ENCODE data around the gene GNAQ.

Gene GNAQ

GRCh38 chr9:78026416-78026815, 5.2 kb downstream of the GNAQ start:
- H3K4me3 ChIP-seq (ENCODE audit: low read depth, low read length), result no peak overlapping the region
- no peak for TF ChIP-seq CTCF (IDR thresholded peaks at IDR 0.05; ENCODE audit: low read depth, low read length)

GRCh38 chr9:78025186-78025585, 6.4 kb downstream of the GNAQ start:
- H3K4me3 ChIP-seq (ENCODE audit: low read depth, low read length), result no peak overlapping the region
- TF ChIP-seq CTCF (IDR thresholded peaks at IDR 0.05; ENCODE audit: low read depth, low read length), result no peak

GRCh38 chr9:78023003-78023741, 8.4 kb downstream of the GNAQ start:
- peak overlapping the region; percentile 23; the same call in 1 of the 2 replicates for H3K4me3 ChIP-seq (ENCODE audit: low read depth, low read length)
- TF ChIP-seq CTCF (IDR thresholded peaks at IDR 0.05; ENCODE audit: low read depth, low read length), result no peak

GRCh38 chr9:78021697-78022096, 9.9 kb downstream of the GNAQ start:
- TF ChIP-seq CTCF (IDR thresholded peaks at IDR 0.05; ENCODE audit: low read depth, low read length), result no peak
- H3K4me3 ChIP-seq (ENCODE audit: low read depth, low read length), result no peak overlapping the region

- no peak for TF ChIP-seq CTCF (IDR thresholded peaks at IDR 0.05; ENCODE audit: low read depth, low read length)
- no peak overlapping the region for H3K4me3 ChIP-seq (ENCODE audit: low read depth, low read length)
Observed at GRCh38 chr9:78017190-78017693, 14.4 kb downstream of the GNAQ start.

- H3K4me3 ChIP-seq (ENCODE audit: low read depth, low read length), result no peak overlapping the region
- TF ChIP-seq CTCF (IDR thresholded peaks at IDR 0.05; ENCODE audit: low read depth, low read length), result no peak
Observed at GRCh38 chr9:78015241-78015640, 16.4 kb downstream of the GNAQ start.

- no peak overlapping the region for H3K4me3 ChIP-seq (ENCODE audit: low read depth, low read length)
- no peak for TF ChIP-seq CTCF (IDR thresholded peaks at IDR 0.05; ENCODE audit: low read depth, low read length)
Observed at GRCh38 chr9:78014776-78015175, 16.8 kb downstream of the GNAQ start.
